HepG2 (cell line): ENCODE measurements around the gene RNASE7. TPM values are rescaled to one million over a fixed set of nuclear protein-coding genes. Genes with fewer than 3 reads are reported as not detected.
A peak's percentile ranks its signal among the peaks of the same experiment; 100 is the strongest.

Experiments
- ARID3A ChIP-seq: IDR thresholded peaks from 2 replicates; pipeline ENCODE4 v1.6.1; 2012; ENCODE audit warnings: low read depth, low read length, improper control_type of control experiment
- ASH2L ChIP-seq: fragments of 300-600, 200-600 bp; sonication (generic); IDR thresholded peaks from 2 replicates; pipeline ENCODE4 v1.7.0; 2017; ENCODE audit warnings: low read depth, mild to moderate bottlenecking, moderate library complexity, mixed read lengths, low read length; ENCODE audit not compliant: insufficient read length
- BCL6 ChIP-seq: IDR thresholded peaks from 2 replicates; pipeline ENCODE4 v1.6.1; 2016; ENCODE audit warnings: missing genetic modification reagents, missing compliant biosample characterization
- DMTF1 ChIP-seq: sonication (generic); formaldehyde crosslinking; IDR thresholded peaks from 2 replicates; pipeline ENCODE4 v1.4.0; 2020; ENCODE audit warnings: mild to moderate bottlenecking, missing genetic modification reagents
- FOSL1 ChIP-seq: sonication (generic); formaldehyde crosslinking; IDR thresholded peaks from 2 replicates; pipeline ENCODE4 v1.9.0; 2021; ENCODE audit warnings: missing genetic modification reagents, borderline replicate concordance
- HIVEP1 ChIP-seq: sonication (generic); formaldehyde crosslinking; IDR thresholded peaks from 2 replicates; pipeline ENCODE4 v1.4.0; 2020; ENCODE audit warnings: mild to moderate bottlenecking, missing genetic modification reagents
- MIER3 ChIP-seq: IDR thresholded peaks from 2 replicates; pipeline ENCODE4 v1.6.1; 2016; ENCODE audit warnings: missing compliant biosample characterization, borderline replicate concordance
- NR2F2 ChIP-seq: IDR thresholded peaks from 2 replicates; pipeline ENCODE4 v1.6.1; 2012; ENCODE audit warnings: low read depth, inconsistent platforms, borderline replicate concordance
- PBX2 ChIP-seq: IDR thresholded peaks from 2 replicates; pipeline ENCODE4 v1.6.1; 2016; ENCODE audit warnings: control low read depth
- TARDBP ChIP-seq: sonication (generic); formaldehyde crosslinking; IDR thresholded peaks from 2 replicates; pipeline ENCODE4 v1.8.0; 2022; ENCODE audit warnings: mild to moderate bottlenecking, missing genetic modification reagents
- THRA ChIP-seq: sonication (generic); formaldehyde crosslinking; IDR thresholded peaks from 2 replicates; pipeline ENCODE4 v1.4.0; 2020; ENCODE audit warnings: missing genetic modification reagents, borderline replicate concordance
- ZFP36L1 ChIP-seq: sonication (generic); formaldehyde crosslinking; IDR thresholded peaks from 2 replicates; pipeline ENCODE4 v1.8.0; 2022; ENCODE audit warnings: mild to moderate bottlenecking, missing genetic modification reagents, moderate library complexity
- ZNF275 ChIP-seq: sonication (generic); formaldehyde crosslinking; IDR thresholded peaks from 2 replicates; pipeline ENCODE4 v1.8.0; 2022; ENCODE audit warnings: missing genetic modification reagents, mild to moderate bottlenecking, inconsistent platforms, borderline replicate concordance
- ZNF709 ChIP-seq: sonication (generic); formaldehyde crosslinking; IDR thresholded peaks from 2 replicates; pipeline ENCODE4 v1.5.0; 2020; ENCODE audit warnings: mild to moderate bottlenecking, missing genetic modification reagents
- ZNF740 ChIP-seq: sonication (generic); formaldehyde crosslinking; IDR thresholded peaks from 2 replicates; pipeline ENCODE4 v1.4.0; 2020; ENCODE audit warnings: missing genetic modification reagents
- ZUFSP ChIP-seq: sonication (generic); formaldehyde crosslinking; IDR thresholded peaks from 2 replicates; pipeline ENCODE4 v1.9.0; 2021; ENCODE audit warnings: missing genetic modification reagents, mild to moderate bottlenecking, borderline replicate concordance
- polyA plus RNA-seq, 8 experiments: library from polyadenylated mRNA; depleted of rRNA in 3 of 8; stranded (reverse) in 7 of 8; unstranded in 1 of 8; fragments of >200 nt; fragmentation: Illumina TruSeq in 4 of 8; extraction: Trizol in 4 of 8; gene quantifications; 2 replicates each; pipeline versions ENCODE4 v1.2.1 to v1.2.3, GENCODE V29; 2011 to 2016; ENCODE audit warnings: low read depth in 4 of 8, missing spikeins in 1 of 8, mixed read lengths in 1 of 8; ENCODE audit not compliant: insufficient read depth in 1 of 8
- total RNA-seq, 5 experiments: library from RNA; depleted of rRNA; stranded (reverse); fragments of >200 nt; fragmentation: Illumina TruSeq; extraction: Trizol; gene quantifications; 2 replicates each; pipeline ENCODE4 v1.2.3, GENCODE V29; 2016; ENCODE audit warnings: low read depth in 1 of 5

Gene RNASE7
- total and polyA plus RNA-seq, 2 of the 13 experiments (the other 11 are each of a cell fraction or from before 2014, with no cell fraction given) = 0.04 TPM; not detected in 1

GRCh38 chr14:21055432-21056117 is 13.4 kb downstream of the RNASE7 start (continued):
- peak; percentile 59; the same call in 1 of the 2 replicates for TF ChIP-seq ZNF275 (CRISPR knock-in tag)
- TF ChIP-seq MIER3 (CRISPR knock-in tag) = peak; percentile 70; the same call in 1 of the 2 replicates
- TF ChIP-seq NR2F2 = peak; percentile 60; the same call in 1 of the 2 replicates
- TF ChIP-seq ARID3A = peak; percentile 62; the same call in 1 of the 2 replicates
- TF ChIP-seq ZUFSP (CRISPR knock-in tag) = no peak
- 0 out of 2 replicates have a peak, but pooled peaks have one; percentile 51 for TF ChIP-seq HIVEP1 (CRISPR knock-in tag)
- TF ChIP-seq TARDBP = peak; percentile 91; the same call in 1 of the 2 replicates
- peak; percentile 63; the same call in 1 of the 2 replicates for TF ChIP-seq ZNF740 (CRISPR knock-in tag)
- peak; percentile 91; the same call in 1 of the 2 replicates for TF ChIP-seq ZNF709
- TF ChIP-seq ASH2L = peak; percentile 58
- peak; percentile 79 for TF ChIP-seq BCL6 (CRISPR knock-in tag)
- peak; percentile 13; the same call in 1 of the 2 replicates for TF ChIP-seq PBX2 (CRISPR knock-in tag)
- no peak for TF ChIP-seq FOSL1
- peak; percentile 90 for TF ChIP-seq ZFP36L1 (CRISPR knock-in tag)
- peak; percentile 57; the same call in 1 of the 2 replicates for TF ChIP-seq THRA (CRISPR knock-in tag)
- 0 out of 2 replicates have a peak, but pooled peaks have one; percentile 51 for TF ChIP-seq DMTF1 (CRISPR knock-in tag)
